Stimulated activated CD4-positive, alpha-beta T cell treated with anti-CD3 and anti-CD28 coated beads, TNF-alpha, amount 100 ng/mL, for 24 hours (primary cell): ENCODE measurements around the gene MTHFD2.
A peak's percentile ranks its signal among the peaks of the same experiment; 100 is the strongest.
"Not testable (repeated sequence)": the region's sequence is repeated elsewhere in the genome, so short reads cannot be mapped to it uniquely, and the experiment has no call there.

Source experiments
- DNase-seq, 3 experiments: peaks; one replicate each; pipeline ENCODE4 v3.0.0-alpha.2; 2020; ENCODE audit warnings: low read depth in 3 of 3

MTHFD2 gene

DNA sequence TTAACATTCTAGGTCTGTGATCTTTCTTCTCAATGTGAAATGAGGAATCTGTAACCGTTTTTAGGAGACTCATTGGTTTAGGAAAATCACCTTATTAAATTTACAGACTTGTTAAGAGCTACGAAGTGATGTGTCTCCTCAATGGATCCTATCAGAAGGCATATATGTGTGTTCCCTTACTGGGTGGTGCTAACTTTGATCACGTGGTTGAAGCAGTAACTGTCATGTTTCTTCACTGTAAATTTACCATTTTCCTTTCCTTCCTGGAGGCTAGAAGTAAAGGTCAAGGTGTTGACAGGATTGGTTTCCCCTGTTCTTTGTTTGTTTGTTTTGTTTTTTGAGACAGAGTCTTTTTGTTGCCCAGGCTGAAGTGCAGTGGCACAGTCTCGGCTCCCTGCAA, 1.4 kb upstream of the MTHFD2 start:
- no peak for DNase-seq

DNA sequence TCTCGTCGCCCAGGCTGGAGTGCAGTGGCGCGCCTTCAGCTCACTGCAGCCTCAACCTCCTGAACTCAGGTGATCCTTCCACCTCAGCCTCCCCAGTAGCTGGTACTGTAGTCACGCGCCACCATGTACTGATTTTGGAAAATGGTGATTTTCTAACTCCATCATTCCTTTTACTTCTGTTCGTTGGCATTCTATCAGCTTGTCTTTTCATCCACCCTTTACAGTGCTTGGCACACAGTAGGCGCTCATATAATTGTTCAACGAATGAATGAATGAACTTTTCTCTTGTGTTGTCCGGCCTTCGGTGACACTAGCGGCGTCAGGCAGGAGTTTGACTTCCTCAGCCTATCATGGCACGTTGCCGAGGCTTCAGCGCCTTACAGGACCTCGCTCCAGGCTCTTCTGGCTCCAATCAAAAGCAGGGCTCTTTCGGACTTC, 373 bp upstream of the MTHFD2 start:
- DNase-seq, result no peak

DNA sequence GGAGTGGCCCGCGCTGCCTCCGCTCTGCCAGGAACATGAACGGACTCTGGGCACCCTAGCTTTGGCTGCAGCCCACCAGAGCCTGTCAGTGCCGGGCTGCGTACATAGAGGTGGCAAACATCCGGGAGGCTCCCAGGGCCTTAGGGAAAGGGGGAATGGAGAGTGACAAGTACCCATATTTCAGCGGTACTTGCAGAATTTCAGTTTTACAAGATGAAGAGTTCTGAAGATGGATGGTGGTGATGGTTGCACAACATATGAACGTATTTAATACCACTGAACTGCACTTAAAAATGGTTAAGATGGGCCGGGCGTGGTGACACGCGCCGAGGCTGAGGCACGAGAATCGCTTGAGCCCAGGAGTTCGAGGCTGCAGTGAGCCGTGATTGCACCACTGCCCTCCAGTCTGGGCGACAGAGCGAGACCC, 873 bp downstream of the MTHFD2 start:
- DNase-seq, result no peak

DNA sequence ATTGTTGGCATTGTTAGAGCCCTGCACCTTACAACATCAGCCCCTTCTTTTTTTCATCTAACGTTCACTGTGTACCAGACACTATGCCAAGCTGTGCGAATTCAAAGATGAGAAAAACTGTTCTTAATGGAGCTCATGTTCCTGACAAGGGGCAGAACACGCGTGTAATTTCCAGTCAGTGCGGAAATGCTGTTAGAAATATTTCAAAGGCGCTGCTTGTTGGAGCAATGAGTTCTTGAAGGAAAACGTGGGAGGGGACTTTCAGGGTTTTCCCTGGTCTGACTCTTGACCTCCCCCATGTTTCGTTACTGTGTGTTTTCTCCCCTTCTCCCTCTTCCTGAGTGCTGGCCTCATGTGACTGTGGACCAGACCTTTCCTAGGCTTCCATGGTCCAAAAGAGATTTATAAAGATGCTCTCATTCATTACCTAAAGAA, 1.5 kb downstream of the MTHFD2 start:
- peak in 1 of 3 experiments; percentile 20 for DNase-seq

DNA sequence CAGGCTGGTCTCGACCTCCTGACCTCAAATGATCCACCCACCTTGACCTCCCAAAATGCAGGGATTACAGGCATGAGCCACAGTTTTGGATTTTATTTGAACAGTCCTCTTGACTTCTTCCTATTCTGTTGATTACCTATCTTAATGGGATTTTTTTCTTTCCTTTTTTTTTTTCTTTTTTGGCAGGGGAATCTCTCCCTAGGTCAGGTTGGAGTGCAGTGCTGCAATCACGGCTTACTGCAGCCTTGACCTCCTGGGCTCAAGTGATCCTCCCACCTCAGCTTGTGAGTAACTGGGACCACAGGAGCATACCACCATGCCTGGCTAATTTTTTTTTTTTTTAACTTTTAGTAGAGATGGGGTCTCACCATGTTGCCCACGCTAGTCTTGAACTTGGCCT, 2.8 kb downstream of the MTHFD2 start:
- no peak for DNase-seq

DNA sequence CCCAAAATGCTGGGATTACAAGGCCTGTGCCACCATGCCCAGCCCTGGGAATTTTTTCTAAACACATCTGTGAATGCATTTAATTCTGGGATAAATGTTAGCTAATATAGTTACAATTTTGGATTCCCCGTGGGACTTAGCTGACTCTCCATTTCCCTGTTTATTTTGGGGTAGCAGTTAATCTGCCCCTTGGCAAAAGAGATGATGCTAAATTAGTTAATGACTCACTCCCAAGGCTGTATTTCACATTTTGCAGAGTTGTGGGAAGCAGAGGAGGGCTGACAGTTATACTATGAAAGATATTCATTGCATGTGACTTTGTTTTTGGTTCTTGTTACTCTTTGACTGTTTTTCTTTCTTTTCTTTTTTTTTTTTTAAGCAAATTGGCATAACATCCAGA, 3.2 kb downstream of the MTHFD2 start:
- no peak for DNase-seq

DNA sequence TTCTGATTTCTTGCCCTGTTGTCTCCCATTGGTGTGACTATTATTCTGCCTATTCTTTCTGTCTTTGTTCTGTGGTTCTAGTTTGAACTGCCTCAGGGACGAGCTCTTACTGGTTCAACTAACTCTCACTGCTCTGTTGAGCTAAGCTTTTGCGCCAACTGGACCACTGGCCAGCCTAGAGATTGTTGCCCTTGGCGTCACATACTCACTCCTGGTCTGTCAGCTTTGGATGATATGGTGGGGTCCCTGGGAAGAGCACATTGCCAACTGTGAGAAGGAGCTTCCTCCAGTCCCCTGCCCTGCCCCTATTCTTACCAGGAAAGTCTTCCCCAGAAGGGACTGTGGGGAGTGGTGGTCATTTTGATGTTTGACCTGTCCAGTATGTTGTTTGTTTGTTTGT, 6.0 kb downstream of the MTHFD2 start:
- DNase-seq, result no peak

DNA sequence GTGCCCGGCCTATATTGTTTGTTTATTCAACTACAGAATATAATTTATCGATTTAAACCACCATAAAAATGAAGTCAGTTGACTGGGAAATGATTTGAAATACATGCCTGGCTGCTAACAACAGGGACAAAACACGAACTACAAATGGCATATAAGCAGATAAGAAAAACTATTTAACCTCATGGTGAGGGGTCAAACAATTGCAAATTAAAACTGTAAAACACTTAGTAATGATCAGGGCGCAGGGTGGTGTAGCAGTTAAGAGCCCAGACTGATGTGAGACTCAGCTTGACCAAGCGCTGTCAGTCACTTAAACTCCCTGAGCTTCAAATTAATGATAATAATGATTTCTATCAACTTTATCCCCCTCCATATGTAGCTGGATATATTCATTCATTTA, 6.7 kb downstream of the MTHFD2 start:
- no peak for DNase-seq

DNA sequence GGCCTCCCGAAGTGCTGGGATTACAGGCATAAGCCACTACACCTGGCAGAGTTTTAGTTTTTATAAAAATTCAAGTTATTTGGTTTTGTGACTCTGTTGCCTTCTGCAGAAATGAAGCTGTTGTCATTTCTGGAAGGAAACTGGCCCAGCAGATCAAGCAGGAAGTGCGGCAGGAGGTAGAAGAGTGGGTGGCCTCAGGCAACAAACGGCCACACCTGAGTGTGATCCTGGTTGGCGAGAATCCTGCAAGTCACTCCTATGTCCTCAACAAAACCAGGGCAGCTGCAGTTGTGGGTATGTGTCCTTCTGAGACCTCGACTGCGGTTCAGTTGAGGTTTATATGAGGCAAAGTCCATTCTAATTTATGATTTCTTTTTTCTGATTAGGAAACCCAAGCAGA, 7.2 kb downstream of the MTHFD2 start:
- no peak for DNase-seq

DNA sequence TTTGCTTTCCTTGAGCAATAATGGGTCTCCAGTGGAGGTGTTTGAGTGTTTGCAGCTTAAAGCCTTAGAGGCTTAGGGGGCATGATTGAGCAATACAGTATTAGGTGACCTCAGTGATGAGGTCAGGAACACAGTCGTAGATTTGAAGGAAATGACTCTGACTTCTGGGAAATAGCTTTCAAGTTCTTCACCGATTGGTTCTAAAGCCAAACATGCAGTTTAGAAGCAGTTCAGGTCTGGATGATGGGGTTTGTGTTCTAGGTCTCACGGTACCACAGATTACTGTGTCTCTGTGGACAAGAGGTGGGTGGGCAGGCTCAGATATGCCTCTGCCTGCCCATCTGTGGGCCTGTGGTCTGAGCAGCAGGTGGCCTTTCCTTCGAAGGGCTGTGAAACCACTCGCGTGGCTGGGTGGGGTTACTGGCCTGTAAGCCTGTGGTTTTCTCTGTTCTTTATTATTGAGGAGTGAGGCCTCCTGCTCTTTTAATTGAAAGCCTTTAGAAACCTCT, 7.8 kb downstream of the MTHFD2 start:
- DNase-seq, result no peak

DNA sequence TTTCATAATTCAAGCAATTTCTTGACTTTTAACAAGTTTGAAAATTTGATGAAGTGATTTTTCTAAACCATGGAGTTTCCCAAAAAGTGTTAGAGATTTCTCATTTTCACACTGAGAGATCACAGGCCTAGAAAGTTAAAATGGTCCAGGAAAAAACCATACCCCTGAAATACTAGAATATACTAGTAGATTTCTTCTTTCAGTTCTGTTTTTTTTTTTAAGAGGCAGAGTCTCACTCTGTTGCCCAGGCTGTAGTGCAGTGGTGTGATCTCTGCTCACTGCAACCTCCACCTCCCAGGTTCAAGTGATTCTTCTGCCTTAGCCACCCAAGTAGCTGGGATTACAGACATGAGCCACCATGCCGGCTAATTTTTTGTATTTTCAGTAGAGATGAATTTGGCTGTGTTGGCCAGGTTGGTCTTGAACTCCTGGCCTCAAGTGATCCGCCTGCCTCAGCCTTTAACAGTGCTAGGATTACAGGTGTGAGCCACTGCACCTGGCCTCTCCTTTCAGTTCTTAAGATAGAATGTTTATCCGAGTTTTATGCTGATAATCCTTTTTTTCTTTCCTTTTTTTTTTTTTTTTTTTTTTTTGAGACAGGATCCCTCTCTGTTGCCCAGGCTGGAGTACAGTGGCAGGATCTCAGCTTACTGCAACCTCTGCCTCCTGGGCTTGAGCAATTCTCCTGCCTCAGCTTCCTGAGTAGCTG, 14.4 kb downstream of the MTHFD2 start:
- DNase-seq, result no peak

DNA sequence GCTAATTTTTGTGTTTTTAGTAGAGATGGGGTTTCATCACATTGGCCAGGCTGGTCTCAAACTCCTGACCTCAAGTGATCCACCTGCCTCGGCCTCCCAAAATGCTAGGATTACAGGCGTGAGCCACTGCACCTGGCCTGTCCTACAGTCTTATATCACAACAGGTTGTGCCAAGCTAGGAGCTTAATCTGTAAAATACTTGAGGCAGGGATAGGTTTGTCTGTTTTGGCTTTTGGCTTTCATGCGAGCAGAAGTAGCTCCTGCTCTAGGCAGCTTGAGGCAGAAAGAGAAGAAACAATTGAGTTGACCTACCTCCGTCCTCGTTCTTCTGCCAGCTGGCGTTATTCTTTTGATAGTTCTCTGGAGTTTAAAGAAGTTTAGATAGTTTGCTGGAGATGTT, 17.4 kb downstream of the MTHFD2 start:
- not testable (repeated sequence) for DNase-seq

DNA sequence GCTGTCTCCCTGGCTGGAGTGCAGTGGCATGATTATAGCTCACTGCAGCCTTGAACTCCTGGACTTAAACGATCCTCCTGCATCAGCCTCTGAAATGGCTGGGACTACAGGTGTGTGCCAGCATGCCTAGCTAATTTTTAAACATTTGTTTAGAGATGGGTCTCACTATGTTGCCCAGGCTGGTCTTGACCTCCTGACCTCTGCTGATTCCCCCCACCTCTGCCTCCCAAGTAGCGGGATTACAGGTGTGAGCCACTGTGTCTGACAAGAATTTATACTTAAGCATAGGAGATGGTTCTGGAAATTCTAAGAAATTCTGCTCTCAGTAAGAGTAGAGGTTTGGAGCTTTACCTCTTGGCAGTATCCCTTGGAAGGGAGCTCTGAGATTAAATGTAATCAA, 18.2 kb downstream of the MTHFD2 start:
- no peak for DNase-seq

DNA sequence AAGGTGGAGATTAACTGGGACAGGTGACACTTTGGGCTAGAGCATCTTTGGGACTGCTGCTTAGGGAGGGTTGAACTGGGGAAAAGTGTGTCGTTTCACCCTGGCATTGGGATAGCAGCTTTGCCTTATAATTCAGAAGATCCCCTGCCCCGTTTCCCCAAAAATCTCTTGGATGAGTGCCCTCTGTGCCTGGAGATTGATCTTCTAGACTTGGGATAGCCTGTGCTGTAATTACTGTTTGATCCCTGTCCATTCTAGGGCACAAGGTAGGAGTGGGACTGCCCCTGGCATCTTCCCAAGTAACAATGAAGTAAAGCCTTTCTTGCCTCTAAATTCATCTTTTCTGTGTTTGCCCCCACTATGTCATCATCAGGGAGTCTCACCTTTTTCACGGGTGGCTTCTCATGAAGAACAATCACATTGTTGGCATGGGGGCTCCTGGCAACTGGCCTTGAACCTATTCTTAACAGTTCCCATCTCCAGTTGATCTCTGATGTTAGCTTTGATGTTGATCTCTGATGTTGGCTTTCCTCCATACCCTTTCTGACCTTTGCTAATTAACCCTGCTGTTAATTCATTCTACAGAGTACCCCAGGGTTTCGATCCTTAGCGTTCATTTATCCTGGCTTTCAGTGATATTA, 21.6 kb downstream of the MTHFD2 start:
- DNase-seq, result no peak

DNA sequence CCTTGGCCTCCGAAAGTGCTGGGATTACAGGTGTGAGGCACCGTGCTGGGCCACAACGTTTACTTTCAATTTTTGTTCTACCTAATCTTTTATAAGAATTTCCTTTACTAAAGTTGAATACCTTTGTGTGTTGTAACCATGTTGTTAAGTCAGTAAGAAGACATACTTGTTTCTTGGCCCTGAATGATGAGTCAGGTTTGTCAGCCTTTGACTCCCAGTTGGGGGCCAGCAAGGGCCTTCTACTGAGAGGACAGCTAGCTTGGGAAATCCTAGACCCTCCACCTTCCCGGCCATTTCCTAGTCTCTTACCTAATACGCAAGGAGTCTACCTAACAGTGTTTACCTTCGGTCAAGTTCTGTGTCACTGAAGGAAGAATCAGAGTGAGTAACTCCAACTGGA, 22.7 kb downstream of the MTHFD2 start:
- no peak for DNase-seq

DNA sequence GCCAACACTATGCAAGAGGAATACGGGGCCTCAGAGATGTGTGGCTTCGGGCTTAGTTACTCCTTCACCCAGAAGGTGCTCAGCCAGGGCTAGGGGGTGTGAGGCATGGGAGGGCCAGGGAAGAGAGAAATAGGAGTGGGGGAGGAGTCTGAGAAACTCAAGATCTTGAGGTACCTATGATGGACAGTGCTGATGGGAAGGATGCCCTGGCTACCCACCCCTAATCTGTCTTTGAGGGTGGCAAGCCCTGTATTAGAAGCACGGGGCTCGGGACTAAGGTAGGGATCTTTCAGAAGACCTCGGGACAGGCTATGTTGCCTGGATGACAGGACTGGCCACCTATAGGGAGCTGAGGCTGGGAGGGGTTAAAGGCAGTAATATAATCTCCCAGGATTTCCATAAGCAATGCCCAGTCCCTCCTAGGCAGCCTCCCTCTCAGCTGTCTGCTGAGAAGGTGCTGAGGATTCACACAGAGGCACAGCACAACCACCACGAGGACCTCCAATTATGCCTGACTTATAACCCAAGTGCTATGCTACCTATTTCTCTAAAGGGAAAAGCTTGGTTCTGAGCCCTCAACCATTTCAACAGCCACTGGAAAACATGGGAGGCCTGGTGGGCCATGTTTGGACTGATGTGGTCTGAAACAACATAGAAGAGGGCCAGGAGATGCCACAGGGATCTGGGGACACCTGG, 23.3 kb downstream of the MTHFD2 start:
- DNase-seq, result no peak

DNA sequence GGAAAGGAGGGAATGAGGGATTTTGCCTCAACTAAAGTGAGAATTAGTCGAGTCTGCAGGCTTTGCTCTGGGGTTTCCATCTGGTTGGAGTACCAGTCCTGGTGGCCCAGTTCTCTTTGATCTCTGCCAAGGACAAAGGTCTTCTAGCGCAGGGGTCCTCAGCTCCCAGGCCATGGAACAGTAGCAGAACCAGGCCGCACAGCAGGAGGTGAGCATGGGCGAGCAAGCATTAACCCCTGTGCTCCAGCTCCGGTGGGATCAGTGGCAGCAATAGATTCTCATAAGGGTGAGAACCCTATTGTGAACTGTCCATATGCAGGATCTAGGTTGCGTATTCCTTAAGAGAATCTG, 23.9 kb downstream of the MTHFD2 start:
- DNase-seq, result no peak

DNA sequence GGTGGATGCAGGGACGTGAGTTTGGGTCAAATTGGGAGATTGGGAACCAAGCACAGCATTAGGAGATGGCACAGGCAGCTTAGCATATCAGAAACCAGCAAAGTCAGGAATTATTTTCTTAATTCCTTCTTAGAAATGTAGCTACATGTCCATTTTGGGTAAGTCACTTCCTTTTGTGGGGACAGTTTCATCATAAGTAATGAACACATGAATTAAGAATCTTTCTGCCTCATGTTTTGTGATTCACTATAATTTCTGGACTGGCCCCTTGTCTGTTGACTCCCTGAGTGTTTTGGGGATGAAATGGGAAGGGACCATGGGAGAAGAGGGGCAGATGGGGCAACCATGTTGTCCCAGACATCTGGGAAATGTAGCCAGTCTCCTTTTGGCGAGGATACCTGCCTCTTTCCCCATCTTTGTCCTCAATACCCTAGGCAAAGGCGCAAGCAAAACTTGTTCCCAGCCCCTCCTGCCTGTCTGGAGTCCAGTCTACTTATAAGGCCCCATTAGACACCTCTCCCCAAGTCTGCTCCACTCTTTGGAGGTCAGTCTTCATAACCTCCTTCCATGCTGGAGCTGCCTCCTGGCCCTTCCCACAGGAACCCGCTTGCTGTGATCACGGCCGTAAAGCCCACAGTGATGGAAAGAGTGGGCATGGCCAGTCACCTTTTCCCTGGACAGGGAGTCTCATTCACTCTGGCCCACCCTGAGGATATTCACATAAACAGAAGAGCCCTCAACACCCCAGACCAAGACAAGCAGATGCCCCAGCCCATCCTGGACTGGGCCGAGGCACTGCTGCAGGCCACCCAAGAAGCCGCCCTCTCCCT, 25.7 kb downstream of the MTHFD2 start:
- no peak for DNase-seq

DNA sequence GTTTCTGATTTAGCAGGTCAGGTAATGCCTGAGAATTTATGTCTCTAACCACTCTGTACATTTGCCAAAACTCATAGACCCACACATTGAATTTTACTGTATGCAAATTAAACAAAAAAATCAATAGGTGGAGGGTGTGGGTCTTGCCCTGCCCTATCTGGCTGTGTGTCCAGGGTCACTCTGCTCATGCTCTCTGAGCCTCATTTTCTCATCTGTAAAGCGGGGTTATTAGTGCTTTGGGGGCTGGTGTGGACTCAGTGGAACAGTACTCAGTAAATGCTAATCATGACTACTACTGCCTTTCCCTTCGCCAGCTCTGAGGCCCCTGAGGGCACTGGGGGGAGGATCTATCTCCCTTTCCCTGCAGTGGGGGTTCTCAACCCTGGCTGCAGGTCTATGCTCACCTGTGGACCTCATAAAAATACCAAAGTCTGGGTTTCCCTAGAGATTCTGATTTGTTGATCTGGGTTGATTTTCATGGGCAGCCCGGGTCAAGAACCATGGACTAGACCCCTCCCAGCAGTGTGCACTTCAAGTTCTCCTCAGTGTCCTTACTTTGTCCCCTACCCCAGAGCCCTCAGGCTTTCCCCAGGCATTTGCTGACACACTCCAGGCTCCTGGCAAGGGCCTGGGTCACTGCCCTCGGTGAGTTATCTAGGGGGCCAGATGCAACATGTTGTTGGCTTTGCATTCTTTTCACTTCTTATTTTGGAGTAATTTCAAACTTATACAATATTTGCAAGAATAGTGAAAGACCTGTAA, 27.5 kb downstream of the MTHFD2 start:
- no peak for DNase-seq

DNA sequence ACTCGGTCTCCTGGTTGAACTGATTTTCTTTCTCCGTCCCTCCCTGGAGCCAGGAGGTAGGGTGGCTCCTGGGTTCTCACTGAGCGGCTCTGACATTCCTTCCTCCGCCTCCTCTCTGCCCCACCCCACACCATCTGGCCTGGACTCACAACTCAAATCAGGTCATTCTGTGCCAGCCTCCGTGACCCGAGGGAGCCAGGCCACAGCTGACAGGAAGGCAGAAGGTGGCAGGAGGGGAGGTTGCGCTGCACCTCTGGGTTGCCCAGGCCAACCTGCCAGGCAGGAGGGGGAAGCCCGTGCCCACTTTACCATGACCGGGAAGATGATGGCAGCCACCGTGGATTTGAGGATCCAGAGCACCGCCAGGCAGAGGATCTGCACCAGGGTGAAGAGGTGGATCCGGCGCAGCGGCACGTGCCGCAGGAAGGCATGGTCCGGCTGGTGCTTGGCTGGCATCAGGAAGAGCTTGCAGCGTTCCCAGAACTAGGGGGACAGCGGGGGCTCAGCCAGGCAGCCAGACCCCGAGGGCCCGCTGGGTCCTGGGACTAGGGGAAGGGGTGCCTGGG, 28.3 kb downstream of the MTHFD2 start:
- no peak for DNase-seq

DNA sequence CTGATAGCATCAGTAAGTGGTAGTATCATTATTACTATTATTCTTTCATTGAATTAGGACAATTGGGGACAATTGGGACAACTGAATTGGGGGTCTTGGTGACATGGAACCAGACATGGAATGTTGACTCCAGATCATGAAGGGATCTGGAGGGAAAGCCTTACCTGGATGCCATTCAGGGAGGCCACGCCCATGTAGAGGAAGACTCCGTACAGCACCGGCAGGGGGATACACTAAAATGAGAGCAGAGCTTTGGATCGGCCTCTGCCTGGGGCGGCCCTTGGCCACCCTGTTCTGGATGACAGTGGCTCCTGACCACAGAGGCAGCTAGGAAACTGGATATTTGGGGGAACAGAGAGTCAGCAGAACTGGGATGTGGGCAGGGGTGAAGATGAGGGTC, 29.2 kb downstream of the MTHFD2 start:
- DNase-seq, result no peak
